Osteoblast (primary cell): ENCODE measurements around the gene CCDC85C. TPM values are rescaled to one million over a fixed set of nuclear protein-coding genes. Genes with fewer than 3 reads are reported as not detected.

Source experiments
- DNase-seq: peaks from one replicate; pipeline ENCODE4 v3.0.0; 2011; ENCODE audit warnings: low spot score, mixed read lengths; ENCODE audit not compliant: insufficient read length; ENCODE audit errors: missing footprints
- H2AFZ ChIP-seq: 2 replicates; pipeline ENCODE4 v1.6.0; 2011; ENCODE audit warnings: mild to moderate bottlenecking, low read length
- H3K27ac ChIP-seq: 2 replicates; pipeline ENCODE4 v1.5.1; 2011; ENCODE audit warnings: mild to moderate bottlenecking, low read depth, low read length, moderate library complexity
- H3K27me3 ChIP-seq: 2 replicates; pipeline ENCODE4 v1.6.0; 2012; ENCODE audit warnings: mild to moderate bottlenecking, control low read depth, inconsistent platforms, low read length, moderate library complexity; ENCODE audit not compliant: insufficient read depth
- H3K36me3 ChIP-seq: 2 replicates; pipeline ENCODE4 v1.5.1; 2011; ENCODE audit warnings: mild to moderate bottlenecking, low read length, control low read depth, moderate library complexity; ENCODE audit not compliant: insufficient read depth
- H3K4me1 ChIP-seq: 2 replicates; pipeline ENCODE4 v1.5.1; 2011; ENCODE audit warnings: mild to moderate bottlenecking, low read length, control low read depth, moderate library complexity; ENCODE audit not compliant: insufficient read depth
- H3K4me2 ChIP-seq: 2 replicates; pipeline ENCODE4 v1.6.0; 2011; ENCODE audit warnings: mild to moderate bottlenecking, low read length; ENCODE audit not compliant: insufficient read depth
- H3K4me3 ChIP-seq: fragments of 200-600 bp; sonication (generic); 3 replicates; pipeline ENCODE4 v1.5.1; 2012; ENCODE audit warnings: mild to moderate bottlenecking, low read length, inconsistent platforms; ENCODE audit not compliant: insufficient read depth
- H3K79me2 ChIP-seq: 2 replicates; pipeline ENCODE4 v1.6.0; 2012; ENCODE audit warnings: mild to moderate bottlenecking, low read length, control low read depth, inconsistent platforms; ENCODE audit not compliant: insufficient read depth
- H3K9me3 ChIP-seq: 2 replicates; pipeline ENCODE4 v1.5.1; 2011; ENCODE audit warnings: low read depth, low read length, control low read depth
- H4K20me1 ChIP-seq: 2 replicates; pipeline ENCODE4 v1.6.0; 2012; ENCODE audit warnings: mild to moderate bottlenecking, low read length, control low read depth; ENCODE audit not compliant: insufficient read depth
- total RNA-seq: library from RNA; depleted of rRNA; stranded (reverse); fragments of >200 nt; gene quantifications from 2 replicates; pipeline ENCODE4 v1.2.3, GENCODE V29; 2012
- TF ChIP-seq, protein P1 (sequence below): IDR thresholded peaks from 2 replicates; pipeline ENCODE4 v1.5.1; 2011; ENCODE audit warnings: mild to moderate bottlenecking, low read depth, low read length, moderate library complexity; ENCODE audit errors: extremely low read depth

The CCDC85C gene
- total RNA-seq, 1 donor: 3.6 TPM

GRCh38 chr14:99479906-99480869 is 123.8 kb downstream of the CCDC85C start, which contains the start of gene SETD3:
Gene SETD3 (minus strand): TSS chr14:99480859. CDS start chr14:99465805, 15,054 bp downstream.
- peak; percentile 89 for DNase-seq
- peaks cover 56% of the 10 kb centered on the region for H4K20me1 ChIP-seq

DNA sequence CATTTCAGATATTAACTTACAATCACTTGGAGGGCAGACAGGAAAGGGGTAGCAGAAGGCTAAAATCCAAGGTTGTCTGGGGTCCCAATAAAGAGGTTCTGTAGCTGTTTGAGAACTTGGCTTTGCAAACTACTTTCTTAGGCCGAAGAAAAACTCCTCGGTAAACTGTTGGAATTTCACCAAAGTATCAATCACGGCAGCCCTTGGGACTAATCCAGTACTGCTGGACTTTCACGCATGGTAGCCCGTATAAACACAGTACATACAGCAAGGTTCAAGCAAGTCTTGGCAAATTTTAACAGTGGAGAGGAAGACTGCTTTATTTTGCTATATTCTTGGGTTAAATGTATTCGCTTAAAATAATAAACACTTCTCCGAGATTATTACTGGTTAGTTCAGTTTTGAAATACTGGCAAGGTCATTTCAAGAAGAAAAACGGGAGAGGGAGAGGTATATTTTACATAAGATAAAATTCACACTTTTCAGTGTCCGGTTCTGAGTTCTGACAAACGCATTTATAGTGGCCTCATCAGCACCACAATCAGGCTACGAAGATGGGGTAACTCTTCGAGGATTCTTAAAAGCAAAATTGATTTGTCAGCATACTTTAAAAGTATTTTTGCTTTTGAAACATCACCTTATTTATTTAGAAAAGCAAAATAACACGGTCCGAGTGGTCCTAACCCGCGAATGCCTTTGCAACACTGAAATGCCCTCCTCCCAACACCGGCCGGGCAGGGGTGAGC is 124.7 kb downstream of the CCDC85C start:
- Histone ChIP-seq H3K4me2 (peak overlapping the region; percentile 86), H3K27me3 (no peaks in the 10 kb centered on the region), H2AFZ (peak overlapping the region; percentile 67), H3K27ac (peak overlapping the region; percentile 57), H3K9me3 (no peaks in the 10 kb centered on the region), H3K4me1 (peaks cover 23% of the 10 kb centered on the region), H4K20me1 (peaks cover 49% of the 10 kb centered on the region), H3K79me2 (peaks cover 86% of the 10 kb centered on the region), H3K36me3 (no peaks in the 10 kb centered on the region), H3K4me3 (peak overlapping the region; percentile 79)
- TF ChIP-seq, protein P1, sequence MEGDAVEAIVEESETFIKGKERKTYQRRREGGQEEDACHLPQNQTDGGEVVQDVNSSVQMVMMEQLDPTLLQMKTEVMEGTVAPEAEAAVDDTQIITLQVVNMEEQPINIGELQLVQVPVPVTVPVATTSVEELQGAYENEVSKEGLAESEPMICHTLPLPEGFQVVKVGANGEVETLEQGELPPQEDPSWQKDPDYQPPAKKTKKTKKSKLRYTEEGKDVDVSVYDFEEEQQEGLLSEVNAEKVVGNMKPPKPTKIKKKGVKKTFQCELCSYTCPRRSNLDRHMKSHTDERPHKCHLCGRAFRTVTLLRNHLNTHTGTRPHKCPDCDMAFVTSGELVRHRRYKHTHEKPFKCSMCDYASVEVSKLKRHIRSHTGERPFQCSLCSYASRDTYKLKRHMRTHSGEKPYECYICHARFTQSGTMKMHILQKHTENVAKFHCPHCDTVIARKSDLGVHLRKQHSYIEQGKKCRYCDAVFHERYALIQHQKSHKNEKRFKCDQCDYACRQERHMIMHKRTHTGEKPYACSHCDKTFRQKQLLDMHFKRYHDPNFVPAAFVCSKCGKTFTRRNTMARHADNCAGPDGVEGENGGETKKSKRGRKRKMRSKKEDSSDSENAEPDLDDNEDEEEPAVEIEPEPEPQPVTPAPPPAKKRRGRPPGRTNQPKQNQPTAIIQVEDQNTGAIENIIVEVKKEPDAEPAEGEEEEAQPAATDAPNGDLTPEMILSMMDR: no peak
- peak; percentile 76 for DNase-seq

More at GRCh38 chr14:99479906-99480869, 123.8 kb downstream of the CCDC85C start, which contains the start of gene SETD3:
- TF ChIP-seq, protein P1: peak; percentile 18
- Histone ChIP-seq H3K9me3 (no peaks in the 10 kb centered on the region), H3K27me3 (no peaks in the 10 kb centered on the region), H3K4me1 (peaks cover 23% of the 10 kb centered on the region), H2AFZ (peak within 1 kb of the TSS; percentile 95), H3K4me3 (peak within 1 kb of the TSS; percentile 92), H3K27ac (peak within 1 kb of the TSS; percentile 92), H3K79me2 (peaks cover 86% of the 10 kb centered on the region), H3K4me2 (peak within 1 kb of the TSS; percentile 96), H3K36me3 (no peaks in the 10 kb centered on the region)

GRCh38 chr14:99478128-99478527 is 125.9 kb downstream of the CCDC85C start:
- Histone ChIP-seq H3K4me2 (no peak overlapping the region), H2AFZ (no peak overlapping the region), H4K20me1 (peaks cover 45% of the 10 kb centered on the region), H3K36me3 (no peaks in the 10 kb centered on the region), H3K27ac (no peak overlapping the region), H3K27me3 (no peaks in the 10 kb centered on the region), H3K4me3 (no peak overlapping the region), H3K79me2 (peaks cover 86% of the 10 kb centered on the region), H3K4me1 (peaks cover 28% of the 10 kb centered on the region), H3K9me3 (no peaks in the 10 kb centered on the region)
- no peak for DNase-seq
- TF ChIP-seq, protein P1: no peak
